Measurements from ENCODE around the gene SLC25A22. TPM values are rescaled to one million over a fixed set of nuclear protein-coding genes. Genes with fewer than 3 reads are reported as not detected.

Gene SLC25A22
- polyA plus RNA-seq, 2 of the 4 experiments (the other 2 are of a cell fraction): 13.5 to 18.7 TPM

DNA sequence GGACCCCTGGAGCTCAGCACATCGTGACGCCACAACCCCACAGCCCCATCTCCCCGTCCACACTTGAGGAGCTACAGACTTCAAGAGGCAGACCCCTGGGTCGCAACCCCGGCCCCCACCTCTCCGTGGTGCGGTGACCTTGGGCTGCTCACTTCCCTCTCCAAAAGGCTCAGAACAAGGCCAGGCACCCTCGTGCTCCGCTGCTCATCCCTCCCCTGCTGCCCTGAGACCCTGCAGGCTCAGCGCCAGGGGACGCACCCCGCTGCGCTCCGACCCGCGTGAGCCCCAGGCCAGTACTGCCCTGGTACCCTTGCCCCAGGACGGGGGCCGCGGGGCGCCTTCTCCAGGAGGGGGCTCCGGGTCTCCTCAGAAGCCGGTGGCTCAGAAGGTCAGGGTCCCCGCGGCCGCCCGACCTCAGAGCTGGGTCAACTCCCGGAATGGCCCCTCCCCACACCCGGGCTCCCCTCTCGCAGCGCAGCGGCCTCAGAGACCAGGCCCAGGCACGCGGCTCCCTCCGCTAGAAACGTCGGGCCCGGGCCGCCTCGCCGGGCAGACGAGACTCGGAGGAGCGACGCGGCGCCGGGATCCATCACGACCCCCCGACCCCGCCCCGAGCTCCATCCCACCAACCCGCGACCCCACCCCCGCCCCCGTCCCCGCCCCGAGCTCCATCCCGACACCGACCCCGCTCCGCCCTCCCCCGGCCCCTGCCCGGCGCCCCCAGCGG lies 21.4 kb downstream of the SLC25A22 start:
- ATAC-seq (peak; percentile 38 to 49), FAIRE-seq (no peak), DNase-seq (ENCODE audit: low read depth in 1 of 2, low spot score in 1 of 2) (peak in 1 of 2 experiments; percentile 47)
- WGBS (ENCODE audit: missing lambda C conversion rate): 0% methylated on average over 8 of the region's 65 CpGs
- peak overlapping the region; percentile 84 for H3K4me3 ChIP-seq
- H3K27ac ChIP-seq: peak overlapping the region; percentile 91 to 95
- ChIA-PET POLR2A (interaction anchor here (0.7 to 1.5 kb wide), 7 partner anchors 8 to 201 kb away, joined by 3 to 5 read pairs (median 3); partner anchors contain the start of genes PHRF1 and TALDO1), CTCF (interaction anchor here (0.8 to 5.7 kb wide), 7 partner anchors 10 to 74 kb away, joined by 3 to 44 read pairs (median 3); partner anchors contain the start of gene CEND1)
- no peaks in the 10 kb centered on the region for H3K9me3 ChIP-seq
- TF ChIP-seq TFCP2L1 (CRISPR knock-in tag; IDR thresholded peaks at IDR 0.05) (peak; percentile 60; the same call in 1 of the 2 replicates), EP300 (IDR thresholded peaks at IDR 0.05) (no peak), RFX5 (IDR thresholded peaks at IDR 0.05) (no peak)
- TF ChIP-seq, protein P1, sequence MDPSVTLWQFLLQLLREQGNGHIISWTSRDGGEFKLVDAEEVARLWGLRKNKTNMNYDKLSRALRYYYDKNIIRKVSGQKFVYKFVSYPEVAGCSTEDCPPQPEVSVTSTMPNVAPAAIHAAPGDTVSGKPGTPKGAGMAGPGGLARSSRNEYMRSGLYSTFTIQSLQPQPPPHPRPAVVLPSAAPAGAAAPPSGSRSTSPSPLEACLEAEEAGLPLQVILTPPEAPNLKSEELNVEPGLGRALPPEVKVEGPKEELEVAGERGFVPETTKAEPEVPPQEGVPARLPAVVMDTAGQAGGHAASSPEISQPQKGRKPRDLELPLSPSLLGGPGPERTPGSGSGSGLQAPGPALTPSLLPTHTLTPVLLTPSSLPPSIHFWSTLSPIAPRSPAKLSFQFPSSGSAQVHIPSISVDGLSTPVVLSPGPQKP (IDR thresholded peaks at IDR 0.05; ENCODE audit: low read depth, low read length): no peak
- TF ChIP-seq, protein P2, sequence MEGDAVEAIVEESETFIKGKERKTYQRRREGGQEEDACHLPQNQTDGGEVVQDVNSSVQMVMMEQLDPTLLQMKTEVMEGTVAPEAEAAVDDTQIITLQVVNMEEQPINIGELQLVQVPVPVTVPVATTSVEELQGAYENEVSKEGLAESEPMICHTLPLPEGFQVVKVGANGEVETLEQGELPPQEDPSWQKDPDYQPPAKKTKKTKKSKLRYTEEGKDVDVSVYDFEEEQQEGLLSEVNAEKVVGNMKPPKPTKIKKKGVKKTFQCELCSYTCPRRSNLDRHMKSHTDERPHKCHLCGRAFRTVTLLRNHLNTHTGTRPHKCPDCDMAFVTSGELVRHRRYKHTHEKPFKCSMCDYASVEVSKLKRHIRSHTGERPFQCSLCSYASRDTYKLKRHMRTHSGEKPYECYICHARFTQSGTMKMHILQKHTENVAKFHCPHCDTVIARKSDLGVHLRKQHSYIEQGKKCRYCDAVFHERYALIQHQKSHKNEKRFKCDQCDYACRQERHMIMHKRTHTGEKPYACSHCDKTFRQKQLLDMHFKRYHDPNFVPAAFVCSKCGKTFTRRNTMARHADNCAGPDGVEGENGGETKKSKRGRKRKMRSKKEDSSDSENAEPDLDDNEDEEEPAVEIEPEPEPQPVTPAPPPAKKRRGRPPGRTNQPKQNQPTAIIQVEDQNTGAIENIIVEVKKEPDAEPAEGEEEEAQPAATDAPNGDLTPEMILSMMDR (IDR thresholded peaks at IDR 0.05): no peak
- TF ChIP-seq, protein P3, sequence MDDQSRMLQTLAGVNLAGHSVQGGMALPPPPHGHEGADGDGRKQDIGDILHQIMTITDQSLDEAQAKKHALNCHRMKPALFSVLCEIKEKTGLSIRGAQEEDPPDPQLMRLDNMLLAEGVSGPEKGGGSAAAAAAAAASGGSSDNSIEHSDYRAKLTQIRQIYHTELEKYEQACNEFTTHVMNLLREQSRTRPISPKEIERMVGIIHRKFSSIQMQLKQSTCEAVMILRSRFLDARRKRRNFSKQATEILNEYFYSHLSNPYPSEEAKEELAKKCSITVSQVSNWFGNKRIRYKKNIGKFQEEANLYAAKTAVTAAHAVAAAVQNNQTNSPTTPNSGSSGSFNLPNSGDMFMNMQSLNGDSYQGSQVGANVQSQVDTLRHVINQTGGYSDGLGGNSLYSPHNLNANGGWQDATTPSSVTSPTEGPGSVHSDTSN (IDR thresholded peaks at IDR 0.05): peak; percentile 63
- peak overlapping the region; percentile 100 for H3K4me2 ChIP-seq
- peaks cover 43% of the 10 kb centered on the region for H3K4me1 ChIP-seq

DNA sequence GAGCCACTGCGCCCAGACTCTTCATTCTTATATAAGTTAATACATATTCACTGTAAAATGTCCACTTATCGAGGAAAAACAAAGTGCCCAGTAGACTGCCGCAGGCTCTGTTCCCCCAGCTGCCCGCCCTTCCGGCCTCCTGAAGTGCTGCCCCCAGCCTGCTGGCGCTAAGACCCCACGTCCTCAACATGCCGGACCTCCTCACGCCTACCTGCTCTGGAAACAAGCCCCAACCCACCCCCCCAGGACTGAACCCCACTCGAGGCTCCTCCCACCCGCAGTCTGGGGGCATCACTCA lies 21.9 kb downstream of the SLC25A22 start:
- FAIRE-seq (no peak), DNase-seq (ENCODE audit: low read depth in 1 of 2, low spot score in 1 of 2) (no peak), ATAC-seq (no peak)
- TF ChIP-seq ZNF302 (CRISPR knock-in tag; IDR thresholded peaks at IDR 0.05): no peak
- TF ChIP-seq HDAC2 (IDR thresholded peaks at IDR 0.05): no peak
- TF ChIP-seq TP53 (CRISPR knock-in tag; IDR thresholded peaks at IDR 0.05): no peak
- TF ChIP-seq GATA3 (IDR thresholded peaks at IDR 0.05; ENCODE audit: borderline replicate concordance): no peak
- TF ChIP-seq, protein P4, sequence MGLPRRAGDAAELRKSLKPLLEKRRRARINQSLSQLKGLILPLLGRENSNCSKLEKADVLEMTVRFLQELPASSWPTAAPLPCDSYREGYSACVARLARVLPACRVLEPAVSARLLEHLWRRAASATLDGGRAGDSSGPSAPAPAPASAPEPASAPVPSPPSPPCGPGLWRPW (IDR thresholded peaks at IDR 0.05): no peak
- TF ChIP-seq, protein P5, sequence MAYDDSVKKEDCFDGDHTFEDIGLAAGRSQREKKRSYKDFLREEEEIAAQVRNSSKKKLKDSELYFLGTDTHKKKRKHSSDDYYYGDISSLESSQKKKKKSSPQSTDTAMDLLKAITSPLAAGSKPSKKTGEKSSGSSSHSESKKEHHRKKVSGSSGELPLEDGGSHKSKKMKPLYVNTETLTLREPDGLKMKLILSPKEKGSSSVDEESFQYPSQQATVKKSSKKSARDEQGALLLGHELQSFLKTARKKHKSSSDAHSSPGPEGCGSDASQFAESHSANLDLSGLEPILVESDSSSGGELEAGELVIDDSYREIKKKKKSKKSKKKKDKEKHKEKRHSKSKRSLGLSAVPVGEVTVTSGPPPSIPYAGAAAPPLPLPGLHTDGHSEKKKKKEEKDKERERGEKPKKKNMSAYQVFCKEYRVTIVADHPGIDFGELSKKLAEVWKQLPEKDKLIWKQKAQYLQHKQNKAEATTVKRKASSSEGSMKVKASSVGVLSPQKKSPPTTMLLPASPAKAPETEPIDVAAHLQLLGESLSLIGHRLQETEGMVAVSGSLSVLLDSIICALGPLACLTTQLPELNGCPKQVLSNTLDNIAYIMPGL (CRISPR knock-in tag; IDR thresholded peaks at IDR 0.05; ENCODE audit: borderline replicate concordance): no peak
- no peak for TF ChIP-seq CHD2 (IDR thresholded peaks at IDR 0.05; ENCODE audit: low read length, partially characterized antibody)
- TF ChIP-seq, protein P6, sequence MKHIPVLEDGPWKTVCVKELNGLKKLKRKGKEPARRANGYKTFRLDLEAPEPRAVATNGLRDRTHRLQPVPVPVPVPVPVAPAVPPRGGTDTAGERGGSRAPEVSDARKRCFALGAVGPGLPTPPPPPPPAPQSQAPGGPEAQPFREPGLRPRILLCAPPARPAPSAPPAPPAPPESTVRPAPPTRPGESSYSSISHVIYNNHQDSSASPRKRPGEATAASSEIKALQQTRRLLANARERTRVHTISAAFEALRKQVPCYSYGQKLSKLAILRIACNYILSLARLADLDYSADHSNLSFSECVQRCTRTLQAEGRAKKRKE (CRISPR knock-in tag; IDR thresholded peaks at IDR 0.05; ENCODE audit: low read depth): no peak
- TF ChIP-seq HOXA7 (CRISPR knock-in tag; IDR thresholded peaks at IDR 0.05): no peak
- no peak for TF ChIP-seq ZSCAN20 (CRISPR knock-in tag; IDR thresholded peaks at IDR 0.05)
- TF ChIP-seq SMC3 (IDR thresholded peaks at IDR 0.05): no peak
- no peak for TF ChIP-seq JUN (IDR thresholded peaks at IDR 0.05)
- no peak for TF ChIP-seq RNF2 (IDR thresholded peaks at IDR 0.05; ENCODE audit: borderline replicate concordance, low read depth)
- no peak for TF ChIP-seq NPAS2 (CRISPR knock-in tag; IDR thresholded peaks at IDR 0.05; ENCODE audit: borderline replicate concordance)
- TF ChIP-seq RCOR1 (IDR thresholded peaks at IDR 0.05; ENCODE audit: low read depth, low read length): no peak
- 38% methylated on average over 11 of the region's 11 CpGs for WGBS (ENCODE audit: missing lambda C conversion rate)
- H3K4me3 ChIP-seq: peak overlapping the region; percentile 84
- H3K27ac ChIP-seq: peak overlapping the region; percentile 91 to 95
- peak overlapping the region; percentile 100 for H3K4me2 ChIP-seq
- POLR2A ChIA-PET: interaction anchor here (0.8 to 1.5 kb wide), 3 partner anchors 8 to 200 kb away, joined by 3 to 5 read pairs (median 4); partner anchors contain the start of gene PHRF1
- H3K4me1 ChIP-seq: peaks cover 43% of the 10 kb centered on the region
- H3K9me3 ChIP-seq: no peaks in the 10 kb centered on the region
- CTCF ChIA-PET: interaction anchor here (0.8 to 5.7 kb wide), 6 partner anchors 11 to 74 kb away, joined by 3 to 44 read pairs (median 3); partner anchors contain the start of genes CEND1 and TALDO1

Measured in A549 (cell line).